HK-2 (cell line): ENCODE results near the gene RASIP1.
"Not testable (repeated sequence)": the region's sequence is repeated elsewhere in the genome, so short reads cannot be mapped to it uniquely, and the experiment has no call there.

Experiments used
- DNase-seq: peaks from one replicate; pipeline ENCODE4 v3.0.0-alpha.2; 2018; ENCODE audit not compliant: unreplicated experiment

The RASIP1 gene

GRCh38 chr19:48740164-48740972 is at the start of gene RASIP1:
Gene RASIP1 (minus strand): TSS chr19:48740610. CDS start chr19:48740282, 328 bp downstream.
- DNase-seq: no peak

DNA sequence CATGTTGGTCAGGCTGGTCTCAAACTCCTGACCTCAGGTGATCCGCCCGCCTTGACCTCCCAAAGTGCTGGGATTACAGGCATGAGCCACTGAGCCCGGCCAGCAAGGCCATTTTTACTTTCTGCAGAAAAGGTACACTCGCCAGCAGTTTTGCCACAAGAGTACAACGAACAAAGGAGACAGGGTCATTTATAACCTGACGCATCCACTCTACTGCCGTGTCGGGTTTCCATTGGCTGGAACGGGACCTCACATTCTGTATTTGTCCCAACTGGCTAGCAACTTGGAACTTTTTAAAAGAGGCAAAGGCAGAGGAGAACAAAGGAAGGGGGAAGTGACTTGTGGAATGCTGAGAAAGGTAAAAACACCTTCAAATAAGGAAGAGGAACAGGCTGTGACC is 46.9 kb upstream of the RASIP1 start:
- not testable (repeated sequence) for DNase-seq

DNA sequence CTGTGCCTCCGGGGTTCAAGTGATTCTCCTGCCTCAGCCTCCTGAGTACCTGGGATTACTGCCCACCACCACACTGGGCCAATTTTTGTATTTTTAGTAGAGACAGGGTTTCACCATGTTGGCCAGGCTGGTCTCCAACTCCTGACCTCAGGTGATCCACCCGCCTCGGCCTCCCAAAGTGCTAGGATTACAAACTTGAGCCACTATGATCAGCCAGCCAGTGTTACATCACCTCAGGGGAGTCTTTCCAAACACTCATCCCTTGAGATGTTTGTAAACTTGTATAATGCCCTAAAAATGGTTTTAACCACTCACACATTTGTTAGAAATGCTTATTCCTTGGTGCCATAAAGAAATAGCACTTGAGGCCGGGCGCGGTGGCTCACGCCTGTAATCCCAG is 46.0 kb upstream of the RASIP1 start:
- DNase-seq: not testable (repeated sequence)

DNA sequence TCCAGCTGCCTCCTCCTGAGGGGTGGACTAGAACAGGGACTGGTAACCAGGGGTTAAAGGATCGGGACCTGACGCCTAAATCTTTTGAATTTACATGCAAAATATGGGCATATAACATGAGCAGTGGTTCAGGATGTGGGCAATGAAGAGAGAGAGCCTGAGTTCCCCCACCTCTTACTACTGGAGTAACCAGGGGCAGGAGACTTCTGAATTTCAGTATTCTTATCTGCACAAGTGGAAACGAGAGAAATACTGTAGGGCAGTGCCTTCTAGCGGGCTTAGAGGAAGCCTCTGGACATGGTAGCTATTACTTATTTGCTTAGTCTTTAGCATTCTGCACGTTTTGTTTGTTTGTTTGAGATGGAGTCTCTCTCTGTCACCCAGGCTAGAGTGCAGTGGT is 44.1 kb upstream of the RASIP1 start:
- DNase-seq: no peak

DNA sequence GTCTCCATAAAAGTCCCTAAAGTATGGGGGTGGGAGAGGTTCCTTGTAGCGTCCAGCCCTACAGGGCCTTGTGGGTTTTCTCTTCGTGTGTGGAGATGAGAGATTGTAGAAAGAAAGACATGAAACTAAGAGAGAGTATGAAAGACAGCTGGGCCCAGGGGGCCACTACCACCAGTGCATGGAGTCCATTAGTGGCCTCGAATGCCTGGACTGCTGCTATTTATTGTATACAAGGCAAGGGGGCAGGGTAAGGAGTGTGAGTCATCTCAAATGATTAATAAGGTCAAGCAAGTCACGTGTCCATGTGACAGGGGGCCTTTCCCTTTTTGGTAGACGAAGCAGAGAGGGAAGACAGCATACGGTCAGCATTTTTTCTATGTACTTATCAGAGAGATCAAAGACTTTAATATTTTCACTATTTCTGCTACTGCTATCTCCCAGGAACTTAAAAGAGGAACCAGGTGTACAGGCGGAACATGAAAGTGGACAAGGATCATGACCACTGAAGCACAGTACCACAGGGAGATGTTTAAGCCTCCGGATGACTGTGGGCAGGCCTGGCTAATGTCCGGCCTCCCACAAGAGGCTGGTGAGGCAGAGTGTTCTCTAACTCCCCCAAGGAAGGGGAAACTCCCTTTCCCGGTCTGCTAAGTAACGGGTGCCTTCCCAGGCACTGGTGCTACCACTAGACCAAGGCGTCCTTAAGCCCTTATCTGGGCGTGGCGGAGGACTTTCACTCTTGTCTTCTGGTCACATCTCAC is 40.4 kb upstream of the RASIP1 start:
- DNase-seq: peak; percentile 70

GRCh38 chr19:48779636-48780035 is 39.2 kb upstream of the RASIP1 start:
- no peak for DNase-seq

GRCh38 chr19:48777720-48778119 is 37.3 kb upstream of the RASIP1 start:
- DNase-seq: no peak

GRCh38 chr19:48777139-48777538 is 36.7 kb upstream of the RASIP1 start:
- no peak for DNase-seq

DNA sequence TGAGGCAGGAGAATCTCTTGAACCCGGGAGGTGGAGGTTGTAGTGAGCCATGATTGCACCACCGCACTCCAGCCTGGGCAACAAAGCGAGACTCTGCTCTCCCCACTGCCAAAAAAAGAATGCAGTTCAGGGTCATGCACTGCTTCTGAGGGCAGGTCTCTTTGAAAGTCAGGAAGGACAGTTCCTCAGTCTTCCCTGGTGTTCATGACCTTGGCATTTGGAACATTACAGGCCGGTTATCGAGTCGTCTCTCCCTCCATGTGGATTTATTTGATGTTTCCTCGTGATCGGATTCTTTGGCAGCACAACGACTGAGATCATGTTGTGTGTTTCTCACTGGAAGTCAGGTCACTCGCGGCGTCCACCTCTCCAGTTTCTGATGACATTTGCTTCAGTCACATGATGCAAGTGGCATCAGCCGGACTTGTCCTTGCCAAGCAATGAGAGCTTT is 32.1 kb upstream of the RASIP1 start:
- no peak for DNase-seq

DNA sequence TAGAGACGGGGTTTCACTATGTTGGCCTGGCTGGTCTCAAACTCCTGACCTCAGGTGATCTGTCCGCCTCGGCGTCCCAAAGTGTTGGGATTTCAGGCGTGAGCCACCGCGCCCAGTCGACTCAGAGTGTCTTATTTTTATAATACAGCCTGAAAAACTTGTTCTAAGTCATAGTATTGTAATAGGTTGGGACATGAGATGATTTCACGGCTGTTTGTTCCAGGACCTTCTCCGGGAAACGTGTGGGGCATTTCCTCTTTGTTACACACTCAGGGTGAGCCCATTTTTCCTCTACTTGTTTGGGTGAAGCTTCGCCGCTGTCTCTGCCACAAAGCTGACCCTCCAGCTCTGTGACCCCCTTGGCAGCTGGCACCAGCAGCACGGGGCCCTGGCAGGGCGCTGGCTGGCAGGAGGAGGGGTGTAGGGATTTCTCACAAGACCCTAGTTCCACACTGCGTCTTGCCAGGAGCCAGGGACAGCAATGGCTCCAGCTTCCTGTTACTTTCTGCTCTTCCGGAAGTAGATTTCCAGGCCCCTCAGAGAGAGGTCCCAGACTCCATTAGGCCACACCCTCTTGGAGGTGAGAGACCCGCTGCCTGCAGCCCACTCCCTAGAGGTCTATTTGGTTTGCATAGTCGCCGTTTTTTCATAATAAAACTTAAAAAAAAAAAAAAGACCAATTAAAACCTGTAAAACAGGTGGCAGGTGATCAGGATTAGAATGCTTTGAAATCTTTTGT is 30.5 kb upstream of the RASIP1 start:
- no peak for DNase-seq

DNA sequence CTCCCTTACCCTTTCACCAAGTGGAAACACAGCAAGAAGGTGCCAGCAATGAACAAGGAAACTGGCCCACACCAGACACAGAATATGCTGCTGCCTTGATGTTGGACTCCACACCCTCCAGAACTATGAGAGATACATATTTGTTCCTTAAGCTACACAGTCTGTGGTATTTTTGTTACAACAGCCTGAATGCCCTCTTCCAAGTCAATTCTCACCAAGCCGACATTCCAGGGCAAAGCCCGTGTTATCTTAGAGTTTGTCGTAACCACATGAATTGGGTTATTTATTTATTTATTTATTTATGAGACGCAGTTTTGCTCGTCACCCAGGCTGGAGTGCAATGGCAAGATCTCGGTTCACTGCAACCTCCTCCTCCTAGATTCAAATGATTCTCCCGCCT is 29.9 kb upstream of the RASIP1 start:
- no peak for DNase-seq

DNA sequence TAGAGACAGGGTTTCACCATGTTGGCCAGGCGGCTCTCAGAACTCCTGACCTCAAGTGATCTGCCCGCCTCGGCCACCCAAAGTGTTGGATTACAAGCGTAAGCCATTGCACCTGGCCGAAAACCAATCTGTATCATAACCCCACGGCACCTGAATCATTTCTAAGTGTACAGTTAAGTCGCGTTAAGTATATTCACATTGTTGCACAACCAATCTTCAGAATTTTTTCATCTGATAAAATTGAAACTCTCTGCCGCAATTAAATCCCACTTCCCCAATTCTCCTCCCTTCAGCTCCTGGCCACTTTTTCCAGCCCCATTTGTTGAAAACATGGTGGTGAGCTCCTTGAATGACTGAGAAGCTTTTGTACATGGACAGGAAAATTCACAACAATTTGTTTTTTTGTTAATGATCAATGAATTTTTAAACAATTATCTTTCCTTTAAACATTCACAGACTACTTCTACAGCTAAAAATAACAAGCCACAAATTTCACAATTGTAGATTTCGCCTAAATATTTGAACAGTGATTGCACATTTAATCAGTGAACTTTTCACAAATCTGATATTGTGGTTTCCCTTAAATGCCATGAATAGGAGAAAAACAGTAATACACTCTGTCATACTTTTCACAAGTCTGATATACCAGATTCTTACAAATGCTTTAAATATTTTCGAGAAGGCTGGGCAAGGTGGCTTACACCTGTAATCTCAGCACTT is 28.7 kb upstream of the RASIP1 start:
- DNase-seq: no peak

GRCh38 chr19:48768171-48768753 is 27.9 kb upstream of the RASIP1 start:
- not testable (repeated sequence) for DNase-seq

- DNase-seq: not testable (repeated sequence)
Measured at GRCh38 chr19:48765816-48766215, 25.4 kb upstream of the RASIP1 start.

- peak; percentile 21 for DNase-seq
Measured at GRCh38 chr19:48760504-48761205, 20.2 kb upstream of the RASIP1 start.

DNA sequence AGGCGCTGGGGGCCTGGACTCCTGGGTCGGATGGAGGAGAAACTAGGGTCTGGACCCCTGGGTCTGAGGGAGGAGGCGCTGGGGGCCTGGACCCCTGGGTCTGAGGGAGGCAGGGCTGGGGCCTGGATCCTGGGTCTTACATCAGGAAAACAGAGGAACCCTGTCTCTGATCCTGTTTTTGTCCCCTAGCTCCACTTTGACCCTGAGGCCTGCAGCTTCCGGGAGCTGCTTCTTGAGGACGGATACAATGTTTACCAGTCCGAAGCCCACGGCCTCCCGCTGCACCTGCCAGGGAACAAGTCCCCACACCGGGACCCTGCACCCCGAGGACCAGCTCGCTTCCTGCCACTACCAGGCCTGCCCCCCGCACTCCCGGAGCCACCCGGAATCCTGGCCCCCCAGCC is 17.3 kb upstream of the RASIP1 start:
- no peak for DNase-seq

DNA sequence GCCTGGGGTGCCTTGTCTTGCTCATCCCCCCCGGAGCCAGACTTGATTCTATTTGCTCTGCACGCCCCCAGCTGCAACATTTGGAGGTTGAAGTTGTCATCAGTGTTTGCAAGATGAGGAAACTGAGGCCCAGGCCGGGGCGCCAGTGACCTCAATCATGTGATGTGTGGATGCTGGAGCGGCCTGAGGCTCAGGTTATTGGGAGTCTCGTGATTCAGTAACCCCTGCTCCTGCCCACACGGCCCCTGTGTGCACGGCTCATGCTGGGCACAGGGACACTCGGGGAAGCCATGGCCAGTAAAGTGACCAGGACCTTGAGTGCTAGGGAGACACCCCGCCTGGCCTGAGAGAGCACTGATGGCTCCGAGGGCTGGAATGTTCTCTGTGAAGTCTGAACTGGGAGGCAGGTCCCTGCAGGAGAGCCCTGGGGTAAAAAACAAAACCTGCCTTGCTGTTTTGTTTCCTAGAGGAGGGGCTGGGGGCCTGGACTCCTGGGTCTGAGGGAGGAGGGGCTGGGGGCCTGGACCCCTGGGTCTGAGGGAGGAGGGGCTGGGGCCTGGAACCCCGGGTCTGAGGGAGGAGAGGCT is 16.8 kb upstream of the RASIP1 start:
- DNase-seq: no peak

DNA sequence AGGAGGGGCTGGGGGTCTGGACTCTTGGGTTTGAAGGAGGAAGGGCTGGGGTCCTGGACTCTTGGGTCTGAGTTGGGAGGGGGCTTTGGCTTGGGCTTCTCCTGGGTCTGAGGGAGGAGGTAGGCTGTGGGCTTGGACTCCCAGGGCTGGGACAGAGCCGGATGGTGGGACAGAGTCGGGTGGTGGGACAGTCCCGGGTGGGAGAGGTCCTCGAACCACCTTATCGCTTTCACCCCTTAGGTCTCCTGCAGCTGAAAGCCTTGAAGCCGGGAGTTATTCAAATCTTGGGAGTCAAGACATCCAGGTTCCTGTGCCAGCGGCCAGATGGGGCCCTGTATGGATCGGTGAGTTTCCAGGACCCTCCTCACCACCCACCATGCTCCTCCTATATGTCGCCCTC is 16.3 kb upstream of the RASIP1 start:
- no peak for DNase-seq

GRCh38 chr19:48756212-48756611 is 15.8 kb upstream of the RASIP1 start:
- no peak for DNase-seq

DNA sequence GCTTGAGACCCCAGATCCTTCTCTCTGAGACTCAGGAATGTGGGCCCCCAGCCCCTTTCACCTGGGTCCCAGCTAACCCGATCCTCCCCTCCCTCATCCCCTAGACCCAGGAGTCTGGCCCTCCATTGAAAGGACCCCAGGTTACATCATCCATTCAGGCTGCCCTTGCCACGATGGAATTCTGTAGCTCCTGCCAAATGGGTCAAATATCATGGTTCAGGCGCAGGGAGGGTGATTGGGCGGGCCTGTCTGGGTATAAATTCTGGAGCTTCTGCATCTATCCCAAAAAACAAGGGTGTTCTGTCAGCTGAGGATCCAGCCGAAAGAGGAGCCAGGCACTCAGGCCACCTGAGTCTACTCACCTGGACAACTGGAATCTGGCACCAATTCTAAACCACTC is 15.4 kb upstream of the RASIP1 start:
- DNase-seq: no peak
